GM19239 (cell line): ENCODE measurements around the gene ZNF516.
A peak's percentile ranks its signal among the peaks of the same experiment; 100 is the strongest.

ENCODE experiments used
- DNase-seq: peaks from one replicate; pipeline ENCODE4 v3.0.0; 2011; ENCODE audit warnings: low spot score; ENCODE audit not compliant: insufficient read length
- FAIRE-seq: peaks from 2 replicates; lab custom pipeline; 2011; peaks lifted over from hg19 to GRCh38; lab: Jason Lieb, UNC

ZNF516 gene

DNA sequence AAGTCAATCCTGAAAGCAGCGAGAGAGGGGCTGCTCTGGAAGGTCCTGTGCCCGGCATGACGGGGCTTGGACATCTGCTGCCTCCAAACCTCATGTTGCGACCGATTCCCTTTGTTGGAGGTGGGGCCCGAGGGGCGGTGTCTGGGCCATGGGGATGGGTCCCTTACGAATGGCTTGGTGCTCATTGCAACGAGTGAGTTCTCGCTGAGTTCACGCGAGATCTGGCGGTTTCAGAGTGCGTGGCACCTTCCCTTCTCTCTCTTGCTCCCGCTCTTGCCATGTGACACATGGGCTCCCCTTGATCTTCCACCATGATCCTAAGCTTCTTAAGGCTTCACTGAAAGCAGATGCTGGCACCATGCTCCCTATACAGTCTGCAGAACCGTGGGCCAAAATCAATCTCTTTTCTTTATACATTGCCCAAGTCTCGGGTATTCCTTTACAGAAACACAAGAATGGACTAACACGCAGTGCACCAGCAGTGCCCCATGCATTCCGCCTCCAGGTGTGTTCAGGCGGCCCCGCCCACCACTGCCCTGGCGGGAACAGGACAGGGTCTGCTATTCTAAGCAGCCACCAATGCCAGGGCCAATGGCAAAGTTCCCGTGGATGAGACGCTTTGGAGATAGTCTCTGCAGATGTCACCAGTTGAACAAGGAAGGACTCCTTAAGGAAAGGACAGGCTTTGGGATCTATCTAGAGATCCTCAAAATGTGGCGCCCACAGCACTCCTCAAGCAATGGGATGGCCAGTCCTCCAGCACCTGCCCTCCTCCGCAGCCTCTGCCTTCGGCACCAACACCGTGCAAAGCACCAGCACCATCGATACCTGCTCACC, 63.4 kb downstream of the ZNF516 start:
- DNase-seq (no peak), FAIRE-seq (no peak)

GRCh38 chr18:76430636-76431035, 64.4 kb downstream of the ZNF516 start:
- DNase-seq (no peak), FAIRE-seq (no peak)

DNA sequence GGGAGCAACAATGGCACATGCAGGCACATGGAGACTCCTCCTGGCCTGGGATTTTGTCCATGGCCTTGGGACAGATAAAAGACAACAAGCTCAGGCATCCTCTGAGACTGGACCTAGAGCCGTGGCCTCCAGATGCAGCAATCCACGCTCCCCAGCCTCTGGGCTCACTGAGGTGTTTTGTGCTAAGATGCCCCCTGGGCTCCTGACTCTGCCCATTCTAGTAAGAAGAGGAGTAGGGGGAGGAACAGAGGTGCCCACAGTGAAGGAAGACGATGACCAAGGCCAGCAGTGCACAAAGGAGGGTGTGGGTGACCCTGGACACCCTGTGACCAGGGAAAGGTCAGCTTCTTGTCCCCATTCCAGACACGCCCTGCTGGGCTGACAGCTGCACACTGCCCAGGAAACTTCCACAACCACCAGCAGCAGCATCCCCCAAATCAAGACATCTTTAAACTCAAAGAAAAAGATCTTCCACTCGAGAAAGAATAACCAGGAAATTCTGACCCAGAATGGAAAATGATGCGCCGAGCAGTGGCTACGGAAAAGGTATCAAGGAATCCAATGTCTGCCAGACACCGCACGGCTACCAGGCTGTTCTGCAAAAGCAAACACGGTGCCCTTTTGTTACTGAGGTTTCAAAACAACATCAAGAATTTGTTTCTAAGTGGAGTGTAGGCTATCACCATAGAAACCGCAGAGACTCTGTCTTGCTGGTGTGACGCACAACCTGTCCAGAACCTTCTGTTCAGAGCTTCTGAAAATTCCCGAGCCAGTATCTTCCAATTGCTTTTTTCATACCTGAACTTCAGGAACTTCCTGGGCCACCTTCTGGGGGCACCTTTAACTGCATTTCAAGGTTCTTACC, 65.5 kb downstream of the ZNF516 start:
- no peak for FAIRE-seq

DNA sequence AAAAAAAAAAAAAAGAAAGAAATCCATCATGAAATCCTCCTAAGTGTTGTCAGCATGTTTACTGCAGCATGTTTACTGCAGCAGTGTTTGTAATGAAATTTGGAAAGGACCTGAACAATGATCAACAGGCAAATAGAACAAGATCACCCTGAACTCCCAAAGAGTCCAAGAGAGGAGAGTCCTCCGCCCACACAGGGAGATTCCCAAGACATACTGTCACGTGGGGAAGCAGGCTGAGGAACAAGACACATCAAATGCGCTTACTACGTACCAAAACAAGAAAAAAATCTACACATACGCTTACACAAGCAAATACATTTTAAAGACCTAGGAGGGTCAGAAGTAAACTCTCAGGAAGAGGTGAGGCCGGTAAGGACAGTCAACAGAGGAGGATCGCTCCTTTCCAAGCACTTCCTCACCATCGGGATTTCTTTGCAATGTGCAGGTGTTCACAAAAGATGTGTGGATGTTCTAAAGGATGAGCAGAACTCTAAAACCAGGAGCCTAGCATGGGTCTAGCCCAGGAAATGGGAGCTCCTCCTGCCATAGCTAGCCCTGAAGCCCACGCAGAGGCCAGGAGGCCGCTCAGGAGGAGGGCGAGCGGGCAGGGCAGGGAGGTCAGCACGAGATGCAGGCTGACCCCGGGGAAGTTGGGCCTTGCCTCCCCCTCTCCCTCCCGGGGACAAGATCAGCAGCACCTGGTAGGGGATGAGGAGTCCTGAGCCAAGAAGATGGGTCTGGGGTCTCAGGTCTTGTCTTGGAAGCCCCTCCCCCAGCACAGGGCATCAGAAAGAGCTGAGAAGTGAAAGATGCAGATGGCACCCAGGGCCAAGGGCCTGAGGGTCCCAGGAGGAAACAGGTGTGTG, 66.4 kb downstream of the ZNF516 start:
- no peak for FAIRE-seq
- no peak for DNase-seq

More for the DNA sequence above, 65.5 kb downstream of the ZNF516 start:
- DNase-seq, result no peak

GRCh38 chr18:76426737-76427305, 68.2 kb downstream of the ZNF516 start:
- peak; percentile 64 for FAIRE-seq

GRCh38 chr18:76425146-76426131, 69.6 kb downstream of the ZNF516 start:
- no peak for DNase-seq
- no peak for FAIRE-seq

More at GRCh38 chr18:76426737-76427305, 68.2 kb downstream of the ZNF516 start:
- no peak for DNase-seq

DNA sequence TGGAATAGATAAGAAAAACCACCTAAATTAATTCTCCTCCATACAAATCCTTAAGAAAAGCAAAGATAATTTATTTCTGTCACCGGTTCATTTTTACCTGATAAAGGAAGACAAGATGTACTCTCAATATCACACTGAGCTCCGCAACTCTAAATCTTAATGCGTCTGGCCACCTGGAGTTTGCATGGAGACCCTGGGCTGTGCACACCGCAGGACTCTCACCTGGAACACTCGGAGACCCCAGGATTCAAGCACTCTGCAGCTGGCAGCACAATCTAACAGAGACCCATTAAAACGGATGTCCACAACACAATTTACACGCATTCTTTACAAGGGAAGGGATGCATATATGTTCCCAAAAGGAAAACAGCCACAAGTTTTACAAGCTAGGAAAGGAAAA, 72.2 kb downstream of the ZNF516 start:
- FAIRE-seq (no peak), DNase-seq (no peak)

- DNase-seq (no peak), FAIRE-seq (no peak)
Measured at GRCh38 chr18:76422121-76422520, 72.9 kb downstream of the ZNF516 start.

- DNase-seq (no peak), FAIRE-seq (no peak)
Measured at GRCh38 chr18:76421685-76422078, 73.4 kb downstream of the ZNF516 start.

- no peak for FAIRE-seq
- DNase-seq, result no peak
Measured at GRCh38 chr18:76420898-76421684, 74.0 kb downstream of the ZNF516 start.

DNA sequence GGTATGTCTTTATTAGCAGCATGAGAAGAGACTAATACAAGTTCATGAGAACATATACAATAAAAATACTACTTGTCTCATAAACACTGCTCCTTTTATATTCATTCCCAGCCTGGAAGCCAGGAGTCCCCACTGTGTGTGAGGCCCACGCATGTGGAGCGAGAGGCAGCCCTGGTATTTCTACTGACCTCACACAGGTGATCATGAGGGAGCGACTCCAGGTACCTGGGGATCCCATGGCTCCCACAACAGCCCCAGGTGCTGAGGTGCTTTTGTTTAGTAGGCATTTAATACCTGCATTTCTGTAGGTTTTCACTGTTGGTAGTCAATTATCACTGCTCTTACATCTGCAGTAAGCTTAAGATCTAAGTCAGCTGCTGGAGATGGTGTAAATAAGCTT, 75.2 kb downstream of the ZNF516 start:
- no peak for FAIRE-seq
- DNase-seq, result no peak

GRCh38 chr18:76416911-76417310, 78.1 kb downstream of the ZNF516 start:
- FAIRE-seq, result no peak
- no peak for DNase-seq

DNA sequence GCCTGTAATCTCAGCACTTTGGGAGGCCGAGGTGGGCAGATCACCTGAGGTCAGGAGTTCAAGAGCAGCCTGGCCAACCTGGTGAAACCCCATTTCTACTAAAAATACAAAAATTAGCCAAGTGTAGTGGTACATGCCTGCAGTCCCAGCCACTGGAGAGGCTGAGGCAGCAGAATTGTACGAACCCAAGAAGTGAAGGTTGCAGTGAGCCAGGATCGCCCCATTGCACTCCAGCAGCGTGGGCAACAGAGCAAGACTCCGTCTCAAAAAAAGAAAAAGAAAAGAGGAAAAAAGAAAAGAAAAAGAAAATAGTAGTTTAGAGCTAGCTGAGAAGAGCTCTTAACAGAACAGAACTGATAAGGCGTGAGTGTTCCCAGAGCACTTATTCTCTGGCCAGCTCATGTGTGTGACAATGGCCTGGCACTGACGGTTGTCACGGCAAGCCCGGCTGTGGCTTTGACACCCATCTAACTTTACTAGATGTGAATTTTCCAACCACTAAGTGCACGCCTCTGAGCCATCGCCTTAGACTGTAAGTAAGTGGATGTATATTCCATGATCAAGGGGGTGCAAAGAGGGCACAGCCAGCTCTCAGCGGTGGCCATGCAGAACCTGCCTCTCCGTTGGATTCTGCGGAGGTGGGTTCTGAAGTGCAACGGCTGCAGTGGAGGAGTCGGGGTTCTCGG, 80.0 kb downstream of the ZNF516 start:
- FAIRE-seq, result no peak

GRCh38 chr18:76412818-76413565, 82.0 kb downstream of the ZNF516 start:
- DNase-seq (no peak), FAIRE-seq (no peak)

More for the DNA sequence above, 80.0 kb downstream of the ZNF516 start:
- DNase-seq, result no peak

DNA sequence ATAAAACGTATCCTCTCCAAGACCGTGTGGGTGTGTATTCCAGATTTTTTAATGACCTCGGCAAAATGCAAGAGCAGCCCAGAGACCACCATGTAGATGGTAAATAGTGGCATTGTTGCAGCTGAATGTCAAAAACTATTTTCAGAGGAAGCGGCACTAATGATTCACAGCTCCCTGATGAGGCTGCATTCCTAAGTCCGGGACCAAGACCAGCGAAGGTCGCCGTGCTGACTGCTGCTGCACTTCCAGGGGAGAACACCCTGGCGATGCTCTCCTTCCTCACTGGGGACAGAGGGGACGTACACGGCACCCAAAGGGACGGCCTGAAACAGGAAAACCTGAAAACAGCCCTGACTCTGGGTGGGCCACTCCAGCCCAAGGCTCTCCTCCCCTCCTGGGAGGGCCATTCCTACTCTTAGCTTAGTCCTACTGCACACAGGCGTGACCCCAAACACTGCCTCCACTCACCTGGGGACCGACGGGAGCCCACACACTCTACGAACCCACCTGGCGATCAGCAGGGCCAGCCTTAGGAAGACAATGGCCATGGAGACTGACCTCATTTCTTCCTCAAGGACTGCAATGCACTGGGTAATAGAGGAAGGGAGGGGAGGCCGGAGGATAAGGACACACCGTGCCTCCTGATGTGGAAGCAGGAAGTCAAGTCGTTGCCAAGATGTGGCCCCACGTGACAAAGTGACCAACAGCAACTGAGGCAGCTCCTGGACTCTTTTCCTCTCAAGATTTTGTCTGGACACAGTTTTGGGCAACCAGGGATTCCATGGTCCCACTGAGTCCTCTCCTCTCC, 82.8 kb downstream of the ZNF516 start:
- FAIRE-seq (no peak), DNase-seq (no peak)
